Body of pancreas (tissue), 4 donors: ENCODE data around the gene HIF3A.

ENCODE experiments used
- CTCF ChIP-seq, 7 experiments: fragments of 450-650 bp in 4 of 7; fragments of 200-600 bp in 3 of 7; sonication (generic) in 3 of 7; IDR thresholded peaks; one replicate each; pipeline ENCODE4 v1.5.1; 2016 to 2019; ENCODE audit warnings: antibody characterized with exemption in 7 of 7
- POLR2A ChIP-seq, 3 donors: fragments of 450-650 bp; IDR thresholded peaks; one replicate each; pipeline ENCODE4 v1.6.1; 2016; ENCODE audit warnings: antibody characterized with exemption in 3 of 3, mild to moderate bottlenecking in 2 of 3

GRCh38 chr19:46390866-46391265, 94.0 kb downstream of the HIF3A start:
- TF ChIP-seq CTCF (IDR thresholded peaks at IDR 0.05) = no peak
- no peak for TF ChIP-seq POLR2A (IDR thresholded peaks at IDR 0.05)
